GM12878 (cell line): ENCODE results near the gene C14orf119. TPM values are rescaled to one million over a fixed set of nuclear protein-coding genes. Genes with fewer than 3 reads are reported as not detected.

Experiments used
- ATAC-seq: fragments of 200-7000 bp; cut with Tn5 transposase; 3 replicates; pipeline ENCODE4 v1.9.1; 2020; ENCODE audit warnings: mild to moderate bottlenecking, moderate library complexity
- BruUV-seq: library from RNA; stranded (reverse); fragments of 400-500 nt; replicated peaks from 2 replicates; lab custom pipeline; 2021; lab: Mats Ljungman, UMichigan
- CTCF ChIA-PET: fragments of 300-600 bp; sonication (Branson Sonifier 250); formaldehyde crosslinking; extraction: SDS; loops from one replicate; lab custom pipeline; 2021; ENCODE audit warnings: inconsistent platforms; lab: Yijun Ruan, JAX
- POLR2A ChIA-PET: fragments of 350-600 bp; formaldehyde crosslinking; extraction: SDS; loops from one replicate; lab custom pipeline; 2021; ENCODE audit warnings: inconsistent platforms; lab: Charles Lee
- RAD21 ChIA-PET: fragments of 300-600 bp; sonication (Branson Sonifier 250); formaldehyde crosslinking; loops from one replicate; lab custom pipeline; 2023; ENCODE audit warnings: antibody characterized with exemption; ENCODE audit not compliant: unreplicated experiment; lab: Charles Lee
- SMC1A ChIA-PET: fragments of 300-600 bp; sonication (Branson Sonifier 250); formaldehyde crosslinking; loops from one replicate; lab custom pipeline; 2023; ENCODE audit not compliant: unreplicated experiment, uncharacterized antibody; lab: Charles Lee
- DNase-seq: peaks from one replicate; pipeline ENCODE4 v3.0.0-alpha.2; 2011; ENCODE audit warnings: low read depth, low spot score
- FAIRE-seq: peaks from 3 replicates; lab custom pipeline; 2011; peaks lifted over from hg19 to GRCh38; lab: Jason Lieb, UNC
- H2AFZ ChIP-seq: 2 replicates; pipeline ENCODE4 v1.6.0; 2011; ENCODE audit warnings: low read depth, low read length, control low read depth; ENCODE audit not compliant: control insufficient read depth
- H3K27ac ChIP-seq: 2 replicates; pipeline ENCODE4 v1.5.1; 2011; ENCODE audit warnings: control low read depth; ENCODE audit not compliant: control insufficient read depth, insufficient read depth
- H3K27me3 ChIP-seq, 2 experiments: replicated peaks in 1 of 2; 2 replicates each; pipeline versions ENCODE4 v1.6.0 to v1.6.1; 2011; ENCODE audit warnings: low read length in 1 of 2; ENCODE audit not compliant: control insufficient read depth in 2 of 2, insufficient read depth in 2 of 2
- H3K36me3 ChIP-seq, 2 experiments: 2 replicates each; pipeline ENCODE4 v1.5.1; 2011; ENCODE audit warnings: low read length in 1 of 2; ENCODE audit not compliant: control insufficient read depth in 2 of 2, insufficient read depth in 2 of 2
- H3K4me1 ChIP-seq: 2 replicates; pipeline ENCODE4 v1.6.1; 2011; ENCODE audit warnings: mild to moderate bottlenecking, low read length, moderate library complexity, mixed read lengths; ENCODE audit not compliant: control insufficient read depth, insufficient read depth
- H3K4me2 ChIP-seq: 2 replicates; pipeline ENCODE4 v1.6.0; 2011; ENCODE audit warnings: control low read depth; ENCODE audit not compliant: control insufficient read depth, insufficient read depth
- H3K4me3 ChIP-seq: fragments of 200-600 bp; sonication (generic); 2 replicates; pipeline ENCODE4 v1.5.1; 2016
- H3K79me2 ChIP-seq: 2 replicates; pipeline ENCODE4 v1.6.0; 2011; ENCODE audit warnings: low read length; ENCODE audit not compliant: control insufficient read depth, insufficient read depth
- H3K9ac ChIP-seq: 2 replicates; pipeline ENCODE4 v1.8.0; 2011; ENCODE audit warnings: low read length, control low read depth, mixed read lengths; ENCODE audit not compliant: control insufficient read depth, insufficient read depth
- H3K9me3 ChIP-seq: replicated peaks from 3 replicates; pipeline ENCODE4 v1.5.1; 2011; ENCODE audit warnings: mild to moderate bottlenecking, low read length; ENCODE audit not compliant: control insufficient read depth, insufficient read depth
- H4K20me1 ChIP-seq: 2 replicates; pipeline ENCODE4 v1.6.0; 2011; ENCODE audit not compliant: control insufficient read depth, insufficient read depth
- BMI1 ChIP-seq: fragments of 450-650 bp; IDR thresholded peaks from 2 replicates; pipeline ENCODE4 v1.6.1; 2016; ENCODE audit warnings: mild to moderate bottlenecking, moderate library complexity, borderline replicate concordance
- EZH2 ChIP-seq: IDR thresholded peaks from 2 replicates; pipeline ENCODE4 v1.6.1; 2012; ENCODE audit warnings: low read depth, mild to moderate bottlenecking, control low read depth, inconsistent platforms, low read length, borderline replicate concordance; ENCODE audit not compliant: control insufficient read depth
- HCFC1 ChIP-seq: fragments of 150-350 bp; IDR thresholded peaks from 2 replicates; pipeline ENCODE4 v1.6.1; 2014; ENCODE audit warnings: low read length
- IRF4 ChIP-seq: IDR thresholded peaks from 2 replicates; pipeline ENCODE4 v1.6.1; 2011; ENCODE audit warnings: low read depth, low read length
- MXI1 ChIP-seq: fragments of 150-350 bp; IDR thresholded peaks from 2 replicates; pipeline ENCODE4 v1.6.1; 2011; ENCODE audit warnings: low read depth, mild to moderate bottlenecking, inconsistent platforms, low read length, improper control_type of control experiment
- MYC ChIP-seq: IDR thresholded peaks from 2 replicates; pipeline ENCODE4 v1.6.1; 2011; ENCODE audit warnings: mild to moderate bottlenecking, low read length, moderate library complexity, inconsistent platforms; ENCODE audit not compliant: insufficient read depth, insufficient replicate concordance, insufficient read length, severe bottlenecking
- NFYA ChIP-seq: IDR thresholded peaks from 2 replicates; pipeline ENCODE4 v1.6.1; 2011; ENCODE audit warnings: low read depth, mild to moderate bottlenecking, low read length, improper control_type of control experiment, borderline replicate concordance
- NFYB ChIP-seq: IDR thresholded peaks from 2 replicates; pipeline ENCODE4 v1.6.1; 2011; ENCODE audit warnings: low read depth, mild to moderate bottlenecking, low read length, improper control_type of control experiment, moderate library complexity; ENCODE audit not compliant: insufficient read depth
- SPI1 ChIP-seq: IDR thresholded peaks from 2 replicates; pipeline ENCODE4 v1.6.1; 2011; ENCODE audit warnings: low read depth, mild to moderate bottlenecking, low read length, moderate library complexity, borderline replicate concordance; ENCODE audit not compliant: insufficient read depth
- SRF ChIP-seq, 2 experiments: IDR thresholded peaks; 2 replicates each; pipeline ENCODE4 v1.6.1; 2011; ENCODE audit warnings: low read depth in 2 of 2, low read length in 2 of 2, mild to moderate bottlenecking in 1 of 2, moderate library complexity in 1 of 2
- WRNIP1 ChIP-seq: IDR thresholded peaks from 2 replicates; pipeline ENCODE4 v1.6.1; 2011; ENCODE audit warnings: low read depth, low read length, improper control_type of control experiment, borderline replicate concordance
- ZBTB40 ChIP-seq: fragments of 450-650 bp; IDR thresholded peaks from 2 replicates; pipeline ENCODE4 v1.6.1; 2016; ENCODE audit warnings: mild to moderate bottlenecking, moderate library complexity, borderline replicate concordance
- WGBS: methylation state at CpG from one replicate; pipeline ENCODE4 v1.1.6; 2016; ENCODE audit warnings: low lambda C conversion rate; ENCODE audit not compliant: insufficient replicate concordance, insufficient coverage; ENCODE audit errors: missing lambda C conversion rate; 5-methylcytosine and 5-hydroxymethylcytosine counted together
- in situ Hi-C: fragments of 300-500 bp; cut with MboI; formaldehyde crosslinking; loops from 9 replicates; pipeline ENCODE4 v1.14.3; 2018; ENCODE audit warnings: mixed read lengths
- intact Hi-C: fragments of 100-400 bp; cut with micrococcal nuclease; formaldehyde crosslinking; loops from one replicate; pipeline ENCODE4 v1.14.2; 2022; ENCODE audit not compliant: unreplicated experiment
- polyA plus RNA-seq, 11 experiments: library from polyadenylated mRNA; depleted of rRNA in 4 of 11; unstranded in 6 of 11; stranded (reverse) in 5 of 11; fragments of >200 nt; fragmentation: Nextera tagmentation in 4 of 11; fragmentation: Illumina TruSeq in 1 of 11; extraction: Ambion mirVana in 4 of 11; extraction: Trizol in 1 of 11; gene quantifications; 1 replicate in 1 of 11; 2 replicates in 10 of 11; pipeline versions ENCODE4 v1.2.1 to v1.2.3, GENCODE V29; 2011 to 2016; ENCODE audit warnings: inconsistent platforms in 2 of 11, missing spikeins in 2 of 11, low read depth in 1 of 11
- total RNA-seq, 4 experiments: library from RNA; depleted of rRNA in 3 of 4; stranded (reverse); fragments of >200 nt in 3 of 4; fragmentation: Illumina TruSeq in 1 of 4; extraction: Trizol in 1 of 4; gene quantifications; 2 replicates each; pipeline versions ENCODE4 v1.2.1 to v1.2.3, GENCODE V29; 2013 to 2021
- TF ChIP-seq, protein P1 (sequence below): fragments of 150-350 bp; IDR thresholded peaks from 2 replicates; pipeline ENCODE4 v1.6.1; 2016; ENCODE audit warnings: low read depth, low read length

C14orf119 gene
- total and polyA plus RNA-seq, 10 of the 15 experiments (the other 5 are each of a cell fraction or from before 2014, with no cell fraction given), result 32.3 to 228 (median 57.6) TPM

DNA sequence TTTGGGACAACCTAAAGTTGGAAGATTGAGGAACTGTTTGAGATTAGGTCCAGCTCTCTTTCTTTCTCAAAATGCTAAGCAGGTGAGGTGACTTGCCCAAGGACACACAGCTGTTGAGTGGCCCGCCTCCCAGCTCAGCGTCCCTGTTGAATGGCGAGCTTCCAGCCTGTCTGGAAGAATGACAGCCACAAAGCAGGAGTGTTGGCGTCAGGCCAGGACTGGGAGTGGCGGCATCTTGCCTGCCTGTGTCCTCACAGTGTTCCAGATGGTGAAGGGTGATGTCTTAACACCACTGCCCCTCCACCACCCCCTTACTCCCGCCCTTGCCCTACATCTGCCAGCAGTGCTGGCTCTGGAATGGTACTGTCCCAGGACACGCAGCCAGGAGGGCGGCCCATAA is 28.1 kb downstream of the C14orf119 start (continued):
- TF ChIP-seq ZBTB40 (no peak), EZH2 (no peak)
- TF ChIP-seq, all 136 proteins: peak for 0

GRCh38 chr14:23124337-23124954 is 29.1 kb downstream of the C14orf119 start:
- H3K4me2 ChIP-seq, result no peak overlapping the region
- H3K9me3 ChIP-seq, result no peaks in the 10 kb centered on the region
- H3K4me1 ChIP-seq, result peaks cover 20% of the 10 kb centered on the region
- FAIRE-seq (no peak), DNase-seq (no peak), ATAC-seq (no peak)
- CTCF ChIA-PET, result interaction anchor here (0.9 to 6.4 kb wide), 2 partner anchors 9 to 63 kb away, joined by 3 to 127 read pairs; partner anchors contain the start of gene SLC7A8
- H4K20me1 ChIP-seq, result no peaks in the 10 kb centered on the region
- H3K79me2 ChIP-seq, result no peaks in the 10 kb centered on the region
- no TSS peak for BruUV-seq
- POLR2A ChIA-PET, result interaction anchor here (0.6 kb wide), 1 partner anchor 138 kb away, joined by 3 read pairs; no protein-coding TSS in a partner anchor
- no peak overlapping the region for H3K27ac ChIP-seq
- no peak overlapping the region for H2AFZ ChIP-seq
- RAD21 ChIA-PET, result interaction anchor here (1.1 kb wide), 1 partner anchor 176 kb away, joined by 4 read pairs; no protein-coding TSS in a partner anchor
- WGBS, result 69% methylated on average over 13 of the region's 13 CpGs
- H3K27me3 ChIP-seq, result no peaks in the 10 kb centered on the region; a peak in 3 of 4 replicates
- no peak overlapping the region for H3K9ac ChIP-seq
- intact Hi-C loops (no loop called here), in situ Hi-C loops (loop anchor here (10.0 kb wide), 1 partner anchor 60 kb away; the partner anchor contains the start of gene SLC7A8)
- SMC1A ChIA-PET, result interaction anchor here (1.0 to 1.7 kb wide), 2 partner anchors 30 to 60 kb away, joined by 4 read pairs; no protein-coding TSS in a partner anchor
- H3K36me3 ChIP-seq, result no peaks in the 10 kb centered on the region
- no peak overlapping the region for H3K4me3 ChIP-seq
- TF ChIP-seq SPI1 (no peak), NFYB (no peak), NFYA (no peak), BMI1 (no peak), MYC (no peak), WRNIP1 (no peak), HCFC1 (no peak), IRF4 (no peak), SRF (IDR thresholded peaks at IDR 0.05; ENCODE audit: low read depth in 2 of 2, low read length in 2 of 2) (no peak), MXI1 (no peak)
- TF ChIP-seq, protein P1, sequence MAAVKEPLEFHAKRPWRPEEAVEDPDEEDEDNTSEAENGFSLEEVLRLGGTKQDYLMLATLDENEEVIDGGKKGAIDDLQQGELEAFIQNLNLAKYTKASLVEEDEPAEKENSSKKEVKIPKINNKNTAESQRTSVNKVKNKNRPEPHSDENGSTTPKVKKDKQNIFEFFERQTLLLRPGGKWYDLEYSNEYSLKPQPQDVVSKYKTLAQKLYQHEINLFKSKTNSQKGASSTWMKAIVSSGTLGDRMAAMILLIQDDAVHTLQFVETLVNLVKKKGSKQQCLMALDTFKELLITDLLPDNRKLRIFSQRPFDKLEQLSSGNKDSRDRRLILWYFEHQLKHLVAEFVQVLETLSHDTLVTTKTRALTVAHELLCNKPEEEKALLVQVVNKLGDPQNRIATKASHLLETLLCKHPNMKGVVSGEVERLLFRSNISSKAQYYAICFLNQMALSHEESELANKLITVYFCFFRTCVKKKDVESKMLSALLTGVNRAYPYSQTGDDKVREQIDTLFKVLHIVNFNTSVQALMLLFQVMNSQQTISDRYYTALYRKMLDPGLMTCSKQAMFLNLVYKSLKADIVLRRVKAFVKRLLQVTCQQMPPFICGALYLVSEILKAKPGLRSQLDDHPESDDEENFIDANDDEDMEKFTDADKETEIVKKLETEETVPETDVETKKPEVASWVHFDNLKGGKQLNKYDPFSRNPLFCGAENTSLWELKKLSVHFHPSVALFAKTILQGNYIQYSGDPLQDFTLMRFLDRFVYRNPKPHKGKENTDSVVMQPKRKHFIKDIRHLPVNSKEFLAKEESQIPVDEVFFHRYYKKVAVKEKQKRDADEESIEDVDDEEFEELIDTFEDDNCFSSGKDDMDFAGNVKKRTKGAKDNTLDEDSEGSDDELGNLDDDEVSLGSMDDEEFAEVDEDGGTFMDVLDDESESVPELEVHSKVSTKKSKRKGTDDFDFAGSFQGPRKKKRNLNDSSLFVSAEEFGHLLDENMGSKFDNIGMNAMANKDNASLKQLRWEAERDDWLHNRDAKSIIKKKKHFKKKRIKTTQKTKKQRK, result no peak
